DMS153 (cell line): ENCODE results near the gene STIP1.
A peak's percentile ranks its signal among the peaks of the same experiment; 100 is the strongest.
"Not testable (repeated sequence)": the region's sequence is repeated elsewhere in the genome, so short reads cannot be mapped to it uniquely, and the experiment has no call there.

Source experiments
- DNase-seq: peaks from one replicate; lab custom pipeline; 2025; lab: John Stamatoyannopoulos, UW

Gene STIP1

GRCh38 chr11:64238076-64238475, 52.1 kb downstream of the STIP1 start:
- no peak for DNase-seq

GRCh38 chr11:64238999-64239398, 53.0 kb downstream of the STIP1 start:
- no peak for DNase-seq

GRCh38 chr11:64239662-64240434, 53.9 kb downstream of the STIP1 start:
- peak; percentile 53 for DNase-seq

GRCh38 chr11:64240435-64241240, 54.7 kb downstream of the STIP1 start, which contains the start of gene FKBP2:
FKBP2 (plus strand) TSS chr11:64241095; CDS start chr11:64242388, 1,293 bp downstream.
- DNase-seq = peak; percentile 95

GRCh38 chr11:64241241-64241490, 55.2 kb downstream of the STIP1 start:
- peak; percentile 93 for DNase-seq

- DNase-seq = no peak
Observed at GRCh38 chr11:64241491-64242374, 55.8 kb downstream of the STIP1 start.

- DNase-seq = no peak
Observed at GRCh38 chr11:64243236-64243854, 57.4 kb downstream of the STIP1 start.

GRCh38 chr11:64244107-64244506, 58.1 kb downstream of the STIP1 start:
- no peak for DNase-seq

- no peak for DNase-seq
Observed at GRCh38 chr11:64244966-64245365, 59.0 kb downstream of the STIP1 start.

GRCh38 chr11:64245401-64245796, 59.4 kb downstream of the STIP1 start:
- no peak for DNase-seq

- peak; percentile 46 for DNase-seq
Observed at GRCh38 chr11:64245797-64246620, 60.0 kb downstream of the STIP1 start.

- not testable (repeated sequence) for DNase-seq
Observed at GRCh38 chr11:64246621-64246870, 60.6 kb downstream of the STIP1 start.

- peak; percentile 61 for DNase-seq
Observed at GRCh38 chr11:64246871-64247728, 61.1 kb downstream of the STIP1 start, which contains the start of gene PPP1R14B. PPP1R14B (minus strand) TSS chr11:64246943; CDS start chr11:64246673, 270 bp downstream.

GRCh38 chr11:64247729-64248531, 62.0 kb downstream of the STIP1 start:
- no peak for DNase-seq

- DNase-seq = no peak
Observed at GRCh38 chr11:64248578-64248977, 62.6 kb downstream of the STIP1 start.

- DNase-seq = no peak
Observed at GRCh38 chr11:64249038-64249437, 63.1 kb downstream of the STIP1 start.

- no peak for DNase-seq
Observed at GRCh38 chr11:64249563-64250414, 63.8 kb downstream of the STIP1 start.

GRCh38 chr11:64250415-64251015, 64.5 kb downstream of the STIP1 start:
- DNase-seq = no peak
